ENCODE measurements around the gene EMSY.
A peak's percentile ranks its signal among the peaks of the same experiment; 100 is the strongest.

Gene EMSY

GRCh38 chr11:76597533-76598425, 153.0 kb downstream of the EMSY start:
- DNase-seq: no peak

- DNase-seq: peak; percentile 8
These were observed 153.6 kb downstream of the EMSY start for GRCh38 chr11:76598426-76598839.

DNA sequence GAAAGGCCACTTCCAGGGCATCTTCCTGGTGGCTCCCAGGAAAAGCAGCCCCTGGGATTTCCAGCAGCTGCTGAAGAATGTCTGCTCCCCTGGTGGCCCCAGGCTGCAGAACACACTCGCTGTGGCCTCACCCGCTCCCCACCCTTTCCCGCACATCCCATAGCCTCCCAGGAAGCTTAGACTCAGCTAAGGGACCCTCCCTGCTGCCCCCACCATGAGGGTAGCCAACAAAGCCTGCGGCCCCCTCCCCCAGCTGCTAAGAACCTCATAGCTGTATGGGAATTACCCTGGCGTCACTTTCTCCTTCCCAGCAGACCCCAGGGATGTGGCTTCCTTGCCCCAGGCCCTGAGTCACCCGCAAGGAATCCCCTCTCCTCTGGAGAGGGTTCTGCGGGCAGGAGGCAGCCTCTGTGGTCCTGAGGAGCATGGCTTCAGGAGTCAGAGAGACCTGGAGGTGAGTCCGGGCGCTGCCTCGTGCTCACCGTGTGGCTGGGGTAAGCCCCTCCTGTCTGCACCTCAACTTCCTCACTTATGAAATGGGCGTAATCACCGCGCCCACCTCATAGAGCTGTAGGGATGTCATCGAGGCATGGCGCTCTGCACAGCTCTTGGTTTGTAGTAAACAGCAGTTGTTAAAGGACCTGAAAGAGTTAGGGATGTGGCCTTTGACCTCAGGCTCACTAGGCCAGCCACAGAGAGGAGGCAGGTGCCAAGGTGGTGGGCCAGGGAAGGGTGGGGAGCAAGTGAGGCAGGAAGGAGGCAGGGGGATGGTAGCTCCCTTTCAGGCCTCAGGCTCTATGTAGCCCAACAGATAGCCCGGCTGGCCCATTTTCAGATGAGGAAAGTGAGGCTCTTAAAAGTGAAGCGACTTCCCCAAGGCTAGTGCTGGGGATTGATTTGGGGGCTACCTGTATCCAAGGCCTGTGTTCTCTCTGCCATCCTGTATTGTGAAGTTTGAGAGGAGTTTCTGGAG, 154.5 kb downstream of the EMSY start:
- DNase-seq: no peak

- no peak for DNase-seq
These were observed 155.4 kb downstream of the EMSY start for GRCh38 chr11:76600124-76600655.

- no peak for DNase-seq
These were observed 156.5 kb downstream of the EMSY start for GRCh38 chr11:76601272-76601671.

- no peak for DNase-seq
These were observed 156.9 kb downstream of the EMSY start for GRCh38 chr11:76601724-76602123.

DNA sequence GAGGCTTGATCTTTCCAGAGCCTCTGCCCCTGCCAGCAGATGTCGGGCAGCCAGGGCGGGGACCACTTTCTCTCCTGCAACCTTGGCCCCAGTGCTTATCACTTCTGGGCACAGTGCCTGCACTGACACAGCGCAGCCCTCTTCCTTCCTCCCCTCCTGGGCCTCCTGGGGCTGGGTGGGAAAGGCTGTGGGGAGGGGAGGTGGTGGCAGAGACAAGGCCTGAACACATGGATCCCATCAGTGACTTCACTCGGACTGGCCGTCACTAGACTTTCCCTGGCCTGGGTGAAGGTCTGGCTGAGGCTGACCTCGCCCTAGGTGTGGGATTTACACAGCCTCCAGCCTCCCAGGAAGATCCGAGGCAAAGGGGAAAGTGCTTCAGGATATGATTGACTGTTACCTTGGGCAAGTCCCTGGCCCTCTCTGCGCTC, 157.6 kb downstream of the EMSY start:
- no peak for DNase-seq
